ENCODE data around the gene DPAGT1.

GRCh38 chr11:119067371-119068222, 34.1 kb downstream of the DPAGT1 start, which contains the start of gene VPS11:
- TF ChIP-seq ARNT (IDR thresholded peaks at IDR 0.05) (no peak), NFRKB (IDR thresholded peaks at IDR 0.05) (0 out of 2 replicates have a peak, but pooled peaks have one; percentile 32), SUZ12 (IDR thresholded peaks at IDR 0.05) (no peak), TARDBP (IDR thresholded peaks at IDR 0.05) (no peak), LEF1 (IDR thresholded peaks at IDR 0.05; ENCODE audit: borderline replicate concordance) (no peak; the same call in 1 of the 2 replicates), BHLHE40 (IDR thresholded peaks at IDR 0.05; ENCODE audit: borderline replicate concordance) (no peak), ELF4 (IDR thresholded peaks at IDR 0.05) (peak; percentile 74), FOXK2 (IDR thresholded peaks at IDR 0.05) (no peak), SP1 (IDR thresholded peaks at IDR 0.05) (no peak)
